Renal pelvis (tissue), 4 donors: ENCODE data around the gene SLC37A1. TPM values are rescaled to one million over a fixed set of nuclear protein-coding genes. Genes with fewer than 3 reads are reported as not detected.

Source experiments
- DNase-seq: peaks from one replicate; pipeline ENCODE4 v3.0.0-alpha.2; 2013
- polyA plus RNA-seq, 3 donors: library from polyadenylated mRNA; unstranded; fragments of 120-200 nt; gene quantifications; one replicate each; pipeline ENCODE4 v1.2.1, GENCODE V29; 2013; ENCODE audit not compliant: insufficient read length in 3 of 3

Gene SLC37A1
- polyA plus RNA-seq, 3 donors = 7.7 to 11.6 (median 7.9) TPM

DNA sequence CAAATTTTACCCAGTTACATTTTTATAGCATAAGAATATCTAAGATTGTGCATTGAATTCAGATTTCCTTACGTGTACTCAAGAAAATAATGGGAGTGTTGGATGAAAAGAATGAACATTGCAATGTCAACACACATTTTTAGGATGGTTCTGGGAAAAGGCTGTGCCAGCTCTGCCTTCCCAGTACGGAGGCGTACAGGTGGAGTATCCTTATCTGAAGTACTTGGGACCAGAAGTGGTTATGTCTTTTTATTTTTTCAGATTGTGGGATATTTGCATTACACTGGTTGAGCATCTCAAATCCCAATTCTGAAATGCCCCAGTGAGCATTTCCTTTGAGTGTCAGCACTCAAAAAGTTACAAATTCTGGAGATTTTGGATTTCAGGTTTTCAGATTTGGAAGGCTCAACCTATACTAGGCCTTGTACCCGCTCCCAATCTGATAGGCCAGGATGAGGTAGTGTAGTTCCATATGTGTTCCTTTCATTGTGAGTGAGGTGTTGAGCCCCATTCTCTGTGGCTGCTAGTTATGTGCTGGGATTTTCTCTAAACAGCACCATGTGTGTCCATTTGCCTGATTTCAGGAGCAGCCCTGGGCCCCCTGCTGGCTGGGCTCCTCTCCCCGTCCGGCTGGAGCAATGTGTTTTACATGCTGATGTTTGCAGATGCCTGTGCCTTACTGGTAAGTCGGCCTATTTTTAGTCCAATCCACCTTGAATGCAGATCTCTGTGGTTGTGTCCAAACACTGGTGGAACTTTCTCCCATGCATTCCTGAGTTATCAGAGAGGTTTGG lies 60.8 kb downstream of the SLC37A1 start:
- no peak for DNase-seq

DNA sequence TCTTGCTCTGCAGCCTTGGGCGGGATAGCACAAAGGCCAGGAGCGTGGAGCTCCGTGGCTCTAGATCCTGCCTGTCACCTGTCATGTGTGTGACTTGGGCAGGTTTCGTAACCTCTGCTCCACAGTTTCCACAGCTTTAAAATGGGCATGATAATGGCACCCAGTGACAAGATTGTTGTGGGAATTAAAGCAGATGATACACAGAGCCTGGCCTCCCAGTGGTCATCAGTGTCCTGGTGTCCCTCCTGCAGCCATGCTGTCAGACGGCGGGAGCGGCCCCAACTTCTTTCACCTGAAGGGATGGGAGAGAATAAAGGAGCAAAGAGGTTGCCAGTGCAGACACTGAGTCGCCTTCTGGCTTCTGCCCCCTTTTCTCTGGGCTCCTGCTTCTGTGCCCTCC lies 61.5 kb downstream of the SLC37A1 start:
- DNase-seq = no peak

DNA sequence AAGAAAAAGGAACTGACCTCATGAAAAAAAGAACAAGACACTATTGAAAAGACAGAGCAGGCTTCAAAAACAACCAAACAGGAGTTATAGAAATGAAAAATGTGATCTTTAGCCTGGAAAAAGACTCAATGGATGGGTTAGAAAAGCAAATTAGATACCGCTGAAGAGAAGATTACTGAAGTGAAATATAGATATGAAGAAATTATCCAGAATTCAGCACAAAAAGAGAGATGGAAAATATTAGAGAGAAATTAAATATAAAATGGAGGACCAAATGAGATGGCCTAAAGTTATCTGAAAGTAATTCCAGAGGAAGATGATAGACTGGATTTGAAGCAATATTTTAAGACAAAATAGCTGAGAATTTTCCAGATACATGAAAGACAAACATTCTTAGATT lies 63.0 kb downstream of the SLC37A1 start:
- DNase-seq = no peak

DNA sequence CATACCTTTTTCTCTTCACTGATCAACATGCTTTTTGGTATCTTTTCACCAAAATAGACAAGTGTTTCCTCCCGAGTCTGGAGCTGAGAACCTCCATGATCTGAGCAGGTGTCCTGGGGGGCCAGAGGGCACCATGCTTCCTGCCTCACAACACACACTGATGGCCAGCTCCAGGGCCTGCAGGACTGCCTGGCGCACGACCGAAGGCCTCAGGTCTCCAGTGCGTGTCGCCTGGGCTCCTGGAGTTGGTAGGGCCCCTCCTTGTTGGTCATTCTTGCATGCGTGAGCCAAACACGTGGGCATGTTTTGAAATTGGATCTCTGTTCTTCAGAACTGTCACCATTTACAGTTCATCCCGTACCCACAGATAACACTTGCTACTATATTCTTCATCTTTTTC lies 64.4 kb downstream of the SLC37A1 start:
- DNase-seq = no peak

DNA sequence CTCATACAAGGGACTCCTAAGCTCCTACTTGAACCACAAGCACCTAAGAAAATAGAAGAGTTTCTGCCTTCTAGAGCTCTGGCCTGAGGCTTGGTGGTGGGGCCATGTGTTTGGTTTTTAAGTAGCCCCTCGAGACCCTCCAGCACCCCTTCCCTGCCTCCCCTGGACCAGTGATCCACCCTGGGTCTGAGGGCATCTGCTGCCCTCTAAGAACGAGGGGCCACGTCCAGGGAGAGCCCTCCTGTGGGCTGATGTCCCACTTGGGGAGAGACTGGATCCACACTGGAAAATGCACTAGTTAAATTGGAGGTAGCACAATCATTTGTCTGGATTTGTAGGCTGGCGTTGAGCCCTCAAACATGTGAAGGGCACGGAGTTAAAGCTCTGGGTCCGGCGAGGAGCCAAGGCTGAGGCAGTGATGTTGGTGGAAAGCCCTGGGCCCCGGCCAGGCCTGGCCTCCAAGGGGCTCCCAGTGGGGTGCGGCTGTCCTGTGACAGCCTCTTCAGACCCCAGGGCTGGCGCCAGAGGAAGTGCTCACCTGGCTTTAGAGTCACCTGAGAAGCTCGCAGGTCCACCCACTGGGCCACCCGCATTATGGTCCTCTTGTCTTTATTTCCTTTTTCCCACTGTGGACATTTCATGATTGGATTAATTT lies 65.2 kb downstream of the SLC37A1 start:
- no peak for DNase-seq

DNA sequence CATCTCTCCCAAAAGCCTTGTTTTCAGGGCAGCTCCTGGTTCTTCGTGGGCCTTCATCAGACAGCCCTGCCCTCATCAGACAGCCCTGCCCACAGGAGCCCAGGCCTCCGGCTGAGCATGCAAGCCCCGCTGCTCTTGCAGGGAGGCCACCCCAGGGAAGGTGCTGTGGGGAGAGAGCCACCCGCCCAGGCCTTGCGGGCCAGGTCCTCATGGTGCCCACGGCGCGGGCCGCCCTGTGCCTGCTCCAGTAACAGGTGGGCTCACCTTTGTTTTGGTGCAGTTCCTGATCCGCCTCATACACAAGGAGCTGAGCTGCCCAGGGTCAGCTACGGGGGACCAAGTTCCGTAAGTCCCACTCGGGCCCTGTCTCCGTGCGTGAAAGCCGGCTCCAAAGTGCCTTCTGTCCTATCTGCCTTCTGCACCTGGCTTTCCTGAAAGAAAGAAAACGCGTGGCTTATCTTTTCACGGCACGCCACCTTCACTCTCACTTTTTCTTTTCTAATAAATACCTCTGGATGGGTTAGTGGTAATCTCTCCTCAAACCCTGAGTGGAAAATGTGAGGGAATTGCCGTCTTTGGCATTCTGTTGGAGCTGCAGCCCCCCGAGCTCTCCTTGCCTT lies 65.9 kb downstream of the SLC37A1 start:
- DNase-seq = no peak

DNA sequence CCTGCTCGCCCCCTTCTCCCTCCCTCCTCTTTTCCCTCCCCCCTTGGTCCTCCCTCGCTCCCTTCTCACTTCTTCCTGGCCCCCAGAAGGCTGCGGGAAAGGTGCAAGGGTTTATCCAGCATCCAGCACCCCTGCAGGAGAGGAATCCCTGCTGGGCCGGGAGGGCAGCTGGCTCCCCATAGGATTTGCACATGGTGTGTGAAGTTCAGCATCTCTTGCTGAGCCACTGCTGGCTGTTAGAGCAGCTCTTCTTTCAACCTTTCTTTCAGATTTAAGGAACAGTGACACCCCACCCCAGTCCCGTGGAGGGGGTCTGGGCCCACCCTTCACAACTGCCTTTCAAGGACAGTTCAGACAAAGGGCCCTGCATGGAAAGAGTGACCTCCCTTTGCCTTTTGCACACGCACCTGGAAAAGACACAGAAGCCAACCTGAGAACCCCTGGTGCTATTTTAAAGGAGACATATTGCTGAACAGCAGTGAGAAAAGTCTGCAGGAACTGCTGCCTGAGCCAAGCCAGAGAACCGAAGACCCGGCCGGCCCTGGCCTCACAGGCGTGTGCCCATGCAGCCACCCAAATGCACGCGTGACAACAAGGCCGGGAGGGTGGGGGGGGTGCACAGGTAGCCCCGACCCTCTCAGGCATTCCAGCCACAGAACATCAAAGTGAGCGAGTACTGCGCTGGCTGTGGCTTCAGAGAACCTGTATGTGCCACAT lies 66.6 kb downstream of the SLC37A1 start:
- no peak for DNase-seq

DNA sequence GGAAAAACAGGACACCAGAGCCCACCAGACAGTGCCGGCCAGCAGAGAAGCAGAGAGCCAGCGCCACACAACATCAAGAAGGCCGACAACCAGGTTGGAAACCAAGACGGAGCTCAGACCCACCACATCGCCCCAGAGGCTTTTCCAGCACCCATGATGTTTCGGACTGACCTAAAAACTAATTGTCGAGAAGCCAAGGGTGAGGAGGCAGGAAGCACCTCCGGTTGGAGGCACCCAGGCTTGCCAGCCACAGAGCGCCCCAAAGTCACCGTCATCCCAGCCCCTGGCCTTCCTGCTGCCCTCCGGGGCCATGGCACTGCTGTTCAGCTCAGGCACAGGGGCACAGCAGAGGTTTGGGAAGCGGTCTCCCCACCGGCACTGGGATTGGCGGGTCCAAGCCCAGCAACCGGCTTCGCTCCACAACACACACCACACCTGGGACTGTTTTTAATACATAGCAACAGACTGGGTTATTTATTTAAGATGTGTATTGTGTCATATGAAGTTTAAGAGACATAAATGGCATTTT lies 67.2 kb downstream of the SLC37A1 start:
- no peak for DNase-seq

DNA sequence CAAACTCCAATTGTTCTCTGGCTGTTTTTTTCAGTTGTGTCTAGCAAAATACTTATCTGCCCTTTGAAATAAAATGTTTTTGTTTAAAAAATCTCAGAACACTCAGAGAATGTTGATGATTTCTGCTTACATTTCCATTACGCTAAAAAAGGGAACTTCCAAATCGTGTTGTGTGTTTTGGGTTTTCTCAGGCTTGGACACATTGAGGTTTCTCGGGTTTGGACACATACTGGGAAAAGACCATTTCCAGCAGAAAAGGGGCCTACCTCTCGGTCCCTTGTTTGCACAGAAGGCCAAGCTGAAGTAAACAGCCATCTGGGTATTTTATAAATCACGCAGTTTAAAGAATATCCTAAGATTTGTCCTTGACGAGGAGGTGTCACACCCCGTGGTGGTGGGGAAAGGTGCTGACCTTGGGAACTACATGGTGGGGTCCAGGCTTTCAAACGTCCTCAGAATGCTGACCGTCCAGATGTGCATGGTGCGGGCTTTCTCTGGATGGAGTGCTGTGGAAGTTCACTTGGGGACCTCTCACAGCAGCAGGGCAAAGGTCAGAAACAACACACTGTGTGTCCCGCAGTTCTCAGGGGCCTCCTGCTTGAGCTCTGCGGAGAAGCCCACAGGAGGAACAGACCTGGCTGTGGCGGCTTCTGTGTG lies 67.8 kb downstream of the SLC37A1 start:
- no peak for DNase-seq

DNA sequence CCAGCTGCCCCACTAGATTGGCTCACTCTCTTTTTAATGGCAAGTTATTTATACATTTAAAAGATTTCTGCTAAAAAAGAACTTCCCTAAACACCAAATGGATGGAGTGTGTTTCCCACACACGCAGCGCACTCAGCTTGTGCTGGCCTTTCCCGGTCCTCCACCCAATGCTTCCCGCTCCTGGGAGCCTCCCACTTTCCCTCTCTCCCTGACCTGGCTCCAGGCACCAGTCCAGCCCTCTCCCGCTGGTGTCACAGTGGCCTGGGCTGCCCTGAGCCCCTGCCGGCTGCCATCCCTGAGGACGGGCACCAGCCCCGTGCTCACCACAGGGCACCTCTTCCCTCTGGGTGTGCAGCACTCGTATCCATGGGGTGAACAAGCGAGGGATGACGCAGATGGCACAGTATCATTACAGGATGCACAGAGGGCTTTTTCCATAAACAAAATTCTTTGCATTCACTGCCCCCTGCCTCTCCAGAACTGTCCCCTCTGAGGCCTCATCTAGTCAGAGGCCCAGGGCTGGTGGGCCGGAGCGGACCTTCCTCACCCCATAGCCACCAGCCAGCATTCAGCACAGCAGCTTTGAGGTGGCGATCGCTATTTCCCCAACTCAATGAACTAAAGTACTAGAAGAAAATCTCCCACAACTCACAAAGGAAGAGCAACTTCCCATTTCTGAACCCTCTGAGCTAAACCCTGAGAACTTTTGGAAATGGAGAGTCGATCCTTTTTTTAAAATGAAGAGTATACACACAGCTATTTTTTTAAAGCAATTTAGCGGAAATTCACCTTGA lies 68.5 kb downstream of the SLC37A1 start:
- DNase-seq = no peak

DNA sequence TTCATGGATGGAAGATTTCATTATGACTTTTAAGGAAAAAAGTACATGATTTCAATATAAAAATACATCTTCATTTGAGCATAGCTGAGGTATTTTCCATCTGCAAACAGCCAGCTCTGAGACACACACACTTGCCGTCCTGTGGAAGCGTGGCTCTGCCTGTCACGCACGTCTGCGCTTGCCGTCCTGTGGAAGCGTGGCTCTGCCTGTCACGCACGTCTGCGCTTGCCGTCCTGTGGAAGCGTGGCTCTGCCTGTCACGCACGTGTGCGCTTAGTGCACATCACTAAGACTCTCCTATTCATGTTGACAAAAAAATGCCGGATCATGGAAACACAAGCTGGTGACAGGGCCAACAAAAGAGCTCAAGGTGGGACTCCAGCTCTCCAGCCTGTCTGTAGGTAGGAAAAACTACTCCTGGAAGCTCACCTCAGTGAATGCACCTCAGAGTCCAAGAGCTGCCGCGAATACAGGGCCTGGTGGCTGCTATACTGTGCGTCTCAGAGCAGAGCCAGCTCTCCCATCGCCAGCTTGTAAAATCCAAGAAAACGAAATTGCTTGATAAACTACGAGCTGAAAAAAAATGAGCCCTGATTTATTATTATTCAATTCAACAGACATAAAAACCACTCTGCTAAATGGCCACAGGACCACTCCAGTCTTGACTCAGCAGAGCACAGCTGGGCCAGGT lies 69.3 kb downstream of the SLC37A1 start:
- no peak for DNase-seq

DNA sequence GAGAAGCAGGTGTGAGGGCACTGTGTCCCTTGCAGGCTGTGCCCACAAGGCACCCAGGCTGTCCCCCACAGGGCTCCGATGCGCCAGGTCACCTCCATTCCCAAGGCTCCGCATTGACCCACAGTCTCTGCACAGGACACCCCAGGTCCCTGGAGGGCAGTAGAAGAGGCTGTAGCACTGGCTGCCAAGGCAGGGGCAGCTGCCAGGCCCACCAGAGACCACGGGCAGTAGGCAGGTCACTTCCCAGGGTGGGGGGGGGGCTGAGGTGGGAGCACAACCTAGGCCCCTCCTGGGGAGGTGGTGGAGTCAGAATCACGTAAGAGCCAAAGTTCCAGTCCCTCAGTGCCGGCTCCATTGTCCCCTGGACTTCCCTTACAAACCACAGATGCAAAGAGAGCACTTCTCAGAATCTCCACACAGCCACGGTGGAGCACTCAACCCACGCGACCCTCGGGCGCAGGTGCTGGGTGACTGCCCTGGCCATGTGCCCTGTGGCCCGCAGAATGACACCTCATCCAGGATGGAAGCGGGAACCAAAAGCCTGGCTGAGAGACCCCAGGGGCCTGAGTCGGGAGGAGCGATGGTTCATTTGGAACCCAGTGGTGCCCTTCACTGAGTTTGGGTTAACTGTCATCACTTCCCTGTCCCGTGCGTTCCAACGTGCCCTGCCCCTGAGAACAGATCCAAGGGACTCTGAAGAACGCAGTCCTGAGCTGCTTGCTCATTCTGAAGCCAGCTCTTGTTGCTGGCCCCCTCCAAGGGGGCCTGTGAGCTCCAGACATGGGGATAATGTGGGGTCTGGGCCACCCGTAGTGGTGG lies 70.0 kb downstream of the SLC37A1 start:
- no peak for DNase-seq

DNA sequence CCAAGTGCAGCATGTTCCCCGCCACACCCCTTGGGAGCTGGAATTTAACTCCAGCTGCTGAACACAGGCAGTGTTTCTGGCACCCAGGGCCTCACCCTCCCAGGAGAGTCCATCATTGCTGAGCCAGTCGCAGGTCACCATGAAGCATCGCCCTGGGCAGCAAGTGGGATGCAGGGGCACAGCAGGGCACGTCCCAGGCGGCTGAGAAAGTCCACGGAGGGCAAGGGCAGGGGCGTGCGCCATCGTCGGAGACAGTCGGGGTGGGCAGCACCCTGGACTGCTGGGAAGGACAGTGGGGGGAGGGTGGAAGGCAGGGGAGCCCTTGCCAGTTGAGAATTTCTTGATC lies 70.6 kb downstream of the SLC37A1 start:
- DNase-seq = no peak

DNA sequence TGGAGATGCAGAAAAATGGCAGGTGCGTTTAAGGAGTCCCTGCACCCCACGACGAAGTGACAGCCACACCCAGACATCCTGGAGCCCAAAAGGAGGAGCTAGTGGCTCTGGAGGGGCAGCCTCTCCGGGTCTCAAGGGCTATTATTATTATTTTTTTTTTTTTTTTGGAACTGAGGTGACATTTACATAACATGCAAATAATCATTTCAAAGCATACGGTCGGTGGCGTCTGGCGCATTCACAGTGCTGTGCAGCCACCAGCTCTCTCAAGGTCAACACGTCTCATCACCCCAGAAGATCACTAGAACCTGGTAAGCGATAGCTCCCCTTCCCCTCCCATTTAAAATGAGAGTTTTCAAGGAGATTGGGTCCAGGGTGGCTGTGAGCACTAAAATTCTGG lies 72.2 kb downstream of the SLC37A1 start:
- no peak for DNase-seq

DNA sequence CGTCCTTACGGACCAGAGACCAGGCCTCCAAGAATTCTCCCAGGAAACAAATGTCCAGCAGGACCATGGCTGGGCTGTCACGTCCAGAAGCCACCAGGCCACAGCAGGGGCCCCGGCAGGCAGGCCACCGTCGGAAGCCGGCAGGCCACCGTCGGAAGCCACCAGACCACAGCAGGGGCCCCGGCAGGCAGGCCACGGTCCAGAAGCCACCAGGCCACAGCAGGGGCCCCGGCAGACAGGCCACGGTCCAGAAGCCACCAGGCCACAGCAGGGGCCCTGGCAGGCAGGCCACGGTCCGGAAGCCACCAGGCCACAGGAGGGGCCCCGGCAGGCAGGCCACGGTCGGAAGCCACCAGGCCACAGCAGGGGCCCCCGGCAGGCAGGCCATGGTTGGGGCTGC lies 72.8 kb downstream of the SLC37A1 start:
- no peak for DNase-seq

DNA sequence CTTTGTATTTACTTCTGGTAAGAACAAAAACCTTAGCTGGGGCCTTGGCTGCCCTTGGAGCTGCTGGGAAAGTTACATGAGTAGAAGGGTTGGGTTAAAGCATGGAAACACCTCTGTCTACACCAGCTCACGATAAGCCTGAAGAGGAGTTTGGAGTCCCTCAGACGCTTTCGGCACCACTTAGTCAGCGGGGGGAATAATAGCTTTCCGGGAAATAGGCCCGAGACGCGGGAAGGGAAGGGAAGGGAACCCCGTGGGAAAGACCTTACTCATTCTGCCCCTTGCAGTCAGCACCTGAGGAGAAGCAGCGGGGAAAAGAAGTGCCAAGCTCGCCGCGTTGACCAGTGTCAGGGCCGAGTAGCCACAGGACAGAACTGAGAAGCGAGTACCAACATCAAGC lies 73.4 kb downstream of the SLC37A1 start:
- DNase-seq = no peak

DNA sequence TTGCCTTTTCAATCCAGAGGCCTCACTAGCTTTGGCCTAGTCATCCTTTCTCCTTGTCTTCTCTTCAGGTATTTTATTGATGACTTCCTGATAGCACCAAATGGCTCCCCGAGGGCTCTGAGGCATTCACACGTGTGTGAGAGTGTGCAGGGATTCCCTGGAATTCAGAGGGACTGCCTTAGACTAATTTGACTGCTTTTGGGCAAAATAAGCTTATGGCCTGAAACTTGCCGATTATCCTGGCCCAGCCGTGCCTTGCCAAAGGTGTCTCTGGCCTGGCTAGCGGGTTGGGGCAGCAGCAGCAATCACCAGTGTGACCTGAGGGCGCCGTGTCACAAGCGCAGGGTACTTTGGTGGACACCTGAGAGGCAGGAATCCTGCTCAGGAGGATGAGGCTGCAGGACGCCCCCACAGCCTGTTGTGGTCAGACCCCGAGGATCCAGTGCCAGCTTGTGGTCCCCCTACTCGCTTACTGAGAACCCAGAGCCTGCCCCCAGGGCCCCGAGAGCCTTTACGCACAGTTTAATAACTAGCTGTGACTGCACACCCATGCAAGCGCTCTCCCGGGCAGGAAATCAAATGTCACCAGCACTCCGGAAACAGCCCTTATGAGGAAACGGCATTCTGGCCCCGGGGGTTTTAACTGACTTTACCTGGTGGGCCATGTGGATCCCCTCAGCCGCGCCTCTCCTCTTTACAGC lies 76.9 kb downstream of the SLC37A1 start:
- peak; percentile 31 for DNase-seq

DNA sequence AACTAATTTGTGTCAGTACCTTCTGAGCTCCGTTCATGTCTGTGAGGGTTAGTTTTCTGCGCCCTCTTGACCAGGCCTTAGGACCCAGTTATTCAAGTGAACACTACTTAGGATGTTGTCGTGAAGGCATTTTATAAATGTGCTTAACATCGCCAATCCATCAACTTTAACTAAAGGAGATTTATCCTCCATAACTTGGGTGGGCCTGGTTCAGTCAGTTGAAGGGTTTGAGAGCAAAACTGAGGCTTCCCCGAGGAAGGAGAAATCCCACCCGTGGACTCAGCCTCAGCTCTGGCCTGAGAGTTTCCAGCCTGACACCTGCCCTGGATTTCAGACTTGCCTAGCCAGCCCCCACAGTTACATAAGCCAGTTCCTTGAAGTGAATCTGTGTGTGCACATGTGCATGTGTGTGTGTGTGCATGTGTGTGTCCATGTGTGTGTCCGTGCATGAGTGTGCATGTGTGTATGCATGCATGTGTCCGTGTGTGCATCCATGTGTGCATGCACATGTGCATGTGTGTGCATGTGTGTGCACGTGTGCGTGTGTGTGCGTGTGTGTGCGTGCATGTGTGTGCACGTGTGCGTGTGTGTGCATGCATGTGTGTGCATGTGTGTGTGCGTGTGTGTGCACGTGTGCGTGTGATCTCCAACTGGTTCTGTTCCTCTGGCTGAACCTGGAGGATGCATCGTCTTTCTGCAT lies 77.7 kb downstream of the SLC37A1 start:
- no peak for DNase-seq
